H1 (cell line): ENCODE data around the gene CSTF3. TPM values are rescaled to one million over a fixed set of nuclear protein-coding genes. Genes with fewer than 3 reads are reported as not detected.

Source experiments
- ASH2L ChIP-seq: fragments of 200-600, 300-600 bp; sonication (generic); IDR thresholded peaks from one replicate; pipeline ENCODE4 v1.7.1; 2017; ENCODE audit warnings: low read length
- CBX5 ChIP-seq: fragments of 300-800, 300-1000 bp; sonication (generic); IDR thresholded peaks from 2 replicates; pipeline ENCODE4 v1.7.1; 2016; ENCODE audit warnings: antibody characterized with exemption, low read length, low read depth
- EZH2 ChIP-seq: fragments of 200-600 bp; sonication (generic); IDR thresholded peaks from 2 replicates; pipeline ENCODE4 v1.7.1; 2012; ENCODE audit warnings: low read depth, mild to moderate bottlenecking, moderate library complexity, low read length, inconsistent platforms; ENCODE audit not compliant: severe bottlenecking
- FOSL1 ChIP-seq: IDR thresholded peaks from 2 replicates; pipeline ENCODE4 v1.6.1; 2011; ENCODE audit warnings: mild to moderate bottlenecking, low read depth, low read length, moderate library complexity; ENCODE audit not compliant: insufficient read depth
- HDAC2 ChIP-seq, 2 experiments: fragments of 300-600 bp in 1 of 2; sonication (generic) in 1 of 2; IDR thresholded peaks; 2 replicates each; pipeline ENCODE4 v1.6.1; 2011 to 2012; ENCODE audit warnings: low read depth in 2 of 2, low read length in 2 of 2, mild to moderate bottlenecking in 2 of 2, moderate library complexity in 2 of 2, borderline replicate concordance in 1 of 2, inconsistent platforms in 1 of 2
- NRF1 ChIP-seq: IDR thresholded peaks from 2 replicates; pipeline ENCODE4 v1.6.1; 2011; ENCODE audit warnings: mild to moderate bottlenecking, low read depth, low read length, improper control_type of control experiment
- POLR2AphosphoS5 ChIP-seq: IDR thresholded peaks from 2 replicates; pipeline ENCODE4 v1.6.1; 2011; ENCODE audit warnings: low read depth, low read length
- SP2 ChIP-seq: IDR thresholded peaks from 2 replicates; pipeline ENCODE4 v1.6.1; 2012; ENCODE audit warnings: mild to moderate bottlenecking, low read length, inconsistent platforms
- TCF12 ChIP-seq: IDR thresholded peaks from 2 replicates; pipeline ENCODE4 v1.6.1; 2011; ENCODE audit warnings: low read depth, mild to moderate bottlenecking, low read length
- YY1 ChIP-seq: IDR thresholded peaks from 2 replicates; pipeline ENCODE4 v1.6.1; 2011; ENCODE audit warnings: low read depth, mild to moderate bottlenecking, low read length
- polyA plus RNA-seq, 7 experiments: library from polyadenylated mRNA; depleted of rRNA in 3 of 7; stranded (reverse) in 5 of 7; unstranded in 2 of 7; fragments of >200 nt in 5 of 7; fragments of 200-250 nt in 2 of 7; gene quantifications; 1 replicate in 5 of 7; 2 replicates in 1 of 7; 4 replicates in 1 of 7; pipeline versions ENCODE4 v1.2.1 to v1.2.3, GENCODE V29; 2011 to 2013; ENCODE audit warnings: missing spikeins in 2 of 7, mixed read lengths in 2 of 7
- total RNA-seq: library from RNA; stranded (reverse); fragmentation: NEBNext Ultra II Directional; extraction: Animal tissue kit (Norgen Biotek cat#: 25700); gene quantifications from 2 replicates; pipeline ENCODE4 v1.2.1, GENCODE V29; 2021
- TF ChIP-seq, protein P1 (sequence below): fragments of 300-600 bp; sonication (generic); IDR thresholded peaks from 2 replicates; pipeline ENCODE4 v1.7.1; 2012; ENCODE audit warnings: low read length, moderate library complexity, mild to moderate bottlenecking, inconsistent platforms; ENCODE audit not compliant: insufficient replicate concordance

Gene CSTF3
- total and polyA plus RNA-seq, 2 of the 8 experiments (the other 6 are each of a cell fraction or from before 2014, with no cell fraction given), result 22.3 to 54.7 TPM

DNA sequence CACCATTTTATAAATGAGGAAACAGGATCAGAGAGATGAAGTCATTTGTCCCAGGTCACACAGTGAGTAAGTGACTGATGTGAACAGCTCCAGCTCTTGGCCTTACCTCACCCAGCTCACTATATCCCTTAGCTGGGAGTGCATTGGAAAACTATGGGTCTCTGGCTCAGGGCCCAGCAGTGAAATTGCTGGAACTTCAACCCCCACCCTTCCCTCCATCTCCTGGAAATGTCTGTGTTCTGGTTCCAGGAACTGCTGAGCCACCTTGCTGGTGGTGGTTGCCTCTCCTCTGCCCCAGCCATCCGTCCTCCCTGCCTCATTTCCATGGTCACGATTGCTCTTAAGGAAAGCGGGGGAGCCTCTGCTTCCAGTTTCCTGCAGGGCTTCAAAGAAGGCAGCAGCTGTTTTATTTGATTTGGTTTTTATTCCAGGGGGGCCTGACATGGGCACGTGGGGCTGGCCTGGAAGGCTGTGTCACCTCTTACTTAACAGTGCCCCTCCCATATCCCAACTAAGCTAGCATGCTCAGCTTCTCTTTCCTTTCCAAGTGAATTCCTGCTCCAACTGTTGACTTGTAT, 46.2 kb upstream of the CSTF3 start (continued):
- TF ChIP-seq, protein P1, sequence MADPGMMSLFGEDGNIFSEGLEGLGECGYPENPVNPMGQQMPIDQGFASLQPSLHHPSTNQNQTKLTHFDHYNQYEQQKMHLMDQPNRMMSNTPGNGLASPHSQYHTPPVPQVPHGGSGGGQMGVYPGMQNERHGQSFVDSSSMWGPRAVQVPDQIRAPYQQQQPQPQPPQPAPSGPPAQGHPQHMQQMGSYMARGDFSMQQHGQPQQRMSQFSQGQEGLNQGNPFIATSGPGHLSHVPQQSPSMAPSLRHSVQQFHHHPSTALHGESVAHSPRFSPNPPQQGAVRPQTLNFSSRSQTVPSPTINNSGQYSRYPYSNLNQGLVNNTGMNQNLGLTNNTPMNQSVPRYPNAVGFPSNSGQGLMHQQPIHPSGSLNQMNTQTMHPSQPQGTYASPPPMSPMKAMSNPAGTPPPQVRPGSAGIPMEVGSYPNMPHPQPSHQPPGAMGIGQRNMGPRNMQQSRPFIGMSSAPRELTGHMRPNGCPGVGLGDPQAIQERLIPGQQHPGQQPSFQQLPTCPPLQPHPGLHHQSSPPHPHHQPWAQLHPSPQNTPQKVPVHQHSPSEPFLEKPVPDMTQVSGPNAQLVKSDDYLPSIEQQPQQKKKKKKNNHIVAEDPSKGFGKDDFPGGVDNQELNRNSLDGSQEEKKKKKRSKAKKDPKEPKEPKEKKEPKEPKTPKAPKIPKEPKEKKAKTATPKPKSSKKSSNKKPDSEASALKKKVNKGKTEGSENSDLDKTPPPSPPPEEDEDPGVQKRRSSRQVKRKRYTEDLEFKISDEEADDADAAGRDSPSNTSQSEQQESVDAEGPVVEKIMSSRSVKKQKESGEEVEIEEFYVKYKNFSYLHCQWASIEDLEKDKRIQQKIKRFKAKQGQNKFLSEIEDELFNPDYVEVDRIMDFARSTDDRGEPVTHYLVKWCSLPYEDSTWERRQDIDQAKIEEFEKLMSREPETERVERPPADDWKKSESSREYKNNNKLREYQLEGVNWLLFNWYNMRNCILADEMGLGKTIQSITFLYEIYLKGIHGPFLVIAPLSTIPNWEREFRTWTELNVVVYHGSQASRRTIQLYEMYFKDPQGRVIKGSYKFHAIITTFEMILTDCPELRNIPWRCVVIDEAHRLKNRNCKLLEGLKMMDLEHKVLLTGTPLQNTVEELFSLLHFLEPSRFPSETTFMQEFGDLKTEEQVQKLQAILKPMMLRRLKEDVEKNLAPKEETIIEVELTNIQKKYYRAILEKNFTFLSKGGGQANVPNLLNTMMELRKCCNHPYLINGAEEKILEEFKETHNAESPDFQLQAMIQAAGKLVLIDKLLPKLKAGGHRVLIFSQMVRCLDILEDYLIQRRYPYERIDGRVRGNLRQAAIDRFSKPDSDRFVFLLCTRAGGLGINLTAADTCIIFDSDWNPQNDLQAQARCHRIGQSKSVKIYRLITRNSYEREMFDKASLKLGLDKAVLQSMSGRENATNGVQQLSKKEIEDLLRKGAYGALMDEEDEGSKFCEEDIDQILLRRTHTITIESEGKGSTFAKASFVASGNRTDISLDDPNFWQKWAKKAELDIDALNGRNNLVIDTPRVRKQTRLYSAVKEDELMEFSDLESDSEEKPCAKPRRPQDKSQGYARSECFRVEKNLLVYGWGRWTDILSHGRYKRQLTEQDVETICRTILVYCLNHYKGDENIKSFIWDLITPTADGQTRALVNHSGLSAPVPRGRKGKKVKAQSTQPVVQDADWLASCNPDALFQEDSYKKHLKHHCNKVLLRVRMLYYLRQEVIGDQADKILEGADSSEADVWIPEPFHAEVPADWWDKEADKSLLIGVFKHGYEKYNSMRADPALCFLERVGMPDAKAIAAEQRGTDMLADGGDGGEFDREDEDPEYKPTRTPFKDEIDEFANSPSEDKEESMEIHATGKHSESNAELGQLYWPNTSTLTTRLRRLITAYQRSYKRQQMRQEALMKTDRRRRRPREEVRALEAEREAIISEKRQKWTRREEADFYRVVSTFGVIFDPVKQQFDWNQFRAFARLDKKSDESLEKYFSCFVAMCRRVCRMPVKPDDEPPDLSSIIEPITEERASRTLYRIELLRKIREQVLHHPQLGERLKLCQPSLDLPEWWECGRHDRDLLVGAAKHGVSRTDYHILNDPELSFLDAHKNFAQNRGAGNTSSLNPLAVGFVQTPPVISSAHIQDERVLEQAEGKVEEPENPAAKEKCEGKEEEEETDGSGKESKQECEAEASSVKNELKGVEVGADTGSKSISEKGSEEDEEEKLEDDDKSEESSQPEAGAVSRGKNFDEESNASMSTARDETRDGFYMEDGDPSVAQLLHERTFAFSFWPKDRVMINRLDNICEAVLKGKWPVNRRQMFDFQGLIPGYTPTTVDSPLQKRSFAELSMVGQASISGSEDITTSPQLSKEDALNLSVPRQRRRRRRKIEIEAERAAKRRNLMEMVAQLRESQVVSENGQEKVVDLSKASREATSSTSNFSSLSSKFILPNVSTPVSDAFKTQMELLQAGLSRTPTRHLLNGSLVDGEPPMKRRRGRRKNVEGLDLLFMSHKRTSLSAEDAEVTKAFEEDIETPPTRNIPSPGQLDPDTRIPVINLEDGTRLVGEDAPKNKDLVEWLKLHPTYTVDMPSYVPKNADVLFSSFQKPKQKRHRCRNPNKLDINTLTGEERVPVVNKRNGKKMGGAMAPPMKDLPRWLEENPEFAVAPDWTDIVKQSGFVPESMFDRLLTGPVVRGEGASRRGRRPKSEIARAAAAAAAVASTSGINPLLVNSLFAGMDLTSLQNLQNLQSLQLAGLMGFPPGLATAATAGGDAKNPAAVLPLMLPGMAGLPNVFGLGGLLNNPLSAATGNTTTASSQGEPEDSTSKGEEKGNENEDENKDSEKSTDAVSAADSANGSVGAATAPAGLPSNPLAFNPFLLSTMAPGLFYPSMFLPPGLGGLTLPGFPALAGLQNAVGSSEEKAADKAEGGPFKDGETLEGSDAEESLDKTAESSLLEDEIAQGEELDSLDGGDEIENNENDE, result no peak
- TF ChIP-seq YY1 (no peak), POLR2AphosphoS5 (no peak), CBX5 (no peak), TCF12 (no peak), HDAC2 (IDR thresholded peaks at IDR 0.05; ENCODE audit: borderline replicate concordance in 1 of 2, low read depth in 2 of 2, low read length in 2 of 2) (no peak), NRF1 (no peak), EZH2 (no peak), SP2 (no peak), FOSL1 (no peak), ASH2L (no peak)
